ENCODE data around the gene GNPDA1.
"Not testable (repeated sequence)": the region's sequence is repeated elsewhere in the genome, so short reads cannot be mapped to it uniquely, and the experiment has no call there.

The GNPDA1 gene

GRCh38 chr5:142012792-142013388 is at the start of gene GNPDA1:
TSS of gene GNPDA1 (minus strand) at chr5:142013027. CDS start at chr5:142012035, 992 bp downstream.
- DNase-seq, result no peak

GRCh38 chr5:142059304-142059940 is 46.6 kb upstream of the GNPDA1 start:
- no peak for DNase-seq

DNA sequence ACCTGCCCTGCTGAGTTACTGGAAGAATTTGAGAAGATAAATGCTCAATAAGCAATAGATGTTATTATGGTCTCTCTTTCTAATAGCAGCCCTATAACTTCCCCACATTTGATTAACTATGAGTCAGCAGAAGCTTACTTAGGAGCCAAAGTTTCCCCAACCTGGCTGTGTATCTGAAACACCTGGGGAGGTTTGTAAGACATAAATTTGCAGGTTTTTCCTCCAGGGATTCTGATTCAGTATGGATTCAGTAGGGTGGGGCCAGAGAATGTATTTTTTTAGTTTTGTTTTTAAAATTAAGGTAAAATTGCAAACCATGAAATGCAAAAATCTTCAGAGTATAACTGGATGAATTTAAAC is 44.9 kb upstream of the GNPDA1 start:
- DNase-seq, result no peak

GRCh38 chr5:142056816-142057696 is 44.2 kb upstream of the GNPDA1 start:
- no peak for DNase-seq

GRCh38 chr5:142055301-142055700 is 42.5 kb upstream of the GNPDA1 start:
- no peak for DNase-seq

GRCh38 chr5:142053426-142054151 is 40.8 kb upstream of the GNPDA1 start:
- DNase-seq, result no peak

- not testable (repeated sequence) for DNase-seq
Observed at GRCh38 chr5:142052026-142052425, 39.2 kb upstream of the GNPDA1 start.

DNA sequence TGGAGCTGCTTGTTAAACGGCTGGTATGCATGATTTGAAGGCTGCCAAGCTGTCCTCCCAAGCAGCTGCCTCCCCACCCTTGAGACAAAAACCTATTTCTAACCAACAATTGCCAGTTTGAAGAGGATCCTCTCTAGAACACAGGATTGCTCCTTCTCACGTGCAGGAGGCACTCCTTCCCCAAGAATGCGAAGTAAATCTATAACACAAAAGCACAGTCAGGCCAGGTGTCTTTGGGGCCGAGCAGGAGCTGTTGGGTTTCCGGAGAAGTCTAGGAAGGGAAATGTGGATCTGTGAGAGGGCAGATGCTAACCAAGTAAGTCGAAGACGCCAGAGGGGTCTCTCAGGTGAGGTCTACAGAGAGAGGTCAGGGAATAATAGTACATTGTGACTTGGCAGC is 35.4 kb upstream of the GNPDA1 start:
- no peak for DNase-seq

DNA sequence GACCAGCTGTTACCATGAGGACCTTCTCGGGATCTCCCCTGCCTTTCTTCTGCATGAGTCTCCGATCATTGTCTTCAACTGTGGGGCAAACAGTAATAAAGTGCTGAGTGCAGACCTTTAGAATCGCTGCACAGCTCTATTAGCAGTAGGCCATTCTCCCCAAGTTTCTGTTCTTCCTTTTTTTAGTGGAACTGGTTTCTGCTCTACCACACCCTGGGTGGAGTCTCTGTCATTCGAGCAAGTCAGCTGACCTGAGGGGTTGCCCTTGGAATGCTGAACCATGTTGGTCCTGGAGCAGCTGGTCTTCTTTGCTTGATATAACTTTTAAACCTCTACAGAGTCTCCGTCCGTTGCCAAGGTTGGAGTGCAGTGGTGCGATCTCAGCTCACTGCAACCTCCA is 33.4 kb upstream of the GNPDA1 start:
- DNase-seq, result no peak

DNA sequence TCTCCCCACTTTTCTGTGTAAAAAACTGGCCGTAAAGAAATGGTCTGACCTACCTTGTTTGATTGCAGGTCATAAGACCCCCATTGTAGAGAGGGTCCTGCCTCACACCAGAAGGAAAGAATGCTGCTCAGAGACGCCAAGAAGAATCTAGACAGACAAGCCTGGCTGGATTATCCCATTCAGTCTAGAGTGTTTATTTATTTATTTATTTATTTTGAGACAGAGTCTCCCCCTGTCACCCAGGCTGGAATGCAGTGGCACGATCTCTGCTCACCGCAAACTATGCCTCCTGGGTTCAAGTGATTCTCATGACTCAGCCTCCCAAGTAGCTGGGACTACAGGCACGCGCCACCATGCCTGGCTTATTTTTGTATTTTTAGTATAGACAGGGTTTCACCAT is 28.1 kb upstream of the GNPDA1 start:
- not testable (repeated sequence) for DNase-seq

- DNase-seq, result no peak
Observed at GRCh38 chr5:142040285-142040684, 27.5 kb upstream of the GNPDA1 start.

- DNase-seq, result no peak
Observed at GRCh38 chr5:142038735-142039134, 25.9 kb upstream of the GNPDA1 start.

DNA sequence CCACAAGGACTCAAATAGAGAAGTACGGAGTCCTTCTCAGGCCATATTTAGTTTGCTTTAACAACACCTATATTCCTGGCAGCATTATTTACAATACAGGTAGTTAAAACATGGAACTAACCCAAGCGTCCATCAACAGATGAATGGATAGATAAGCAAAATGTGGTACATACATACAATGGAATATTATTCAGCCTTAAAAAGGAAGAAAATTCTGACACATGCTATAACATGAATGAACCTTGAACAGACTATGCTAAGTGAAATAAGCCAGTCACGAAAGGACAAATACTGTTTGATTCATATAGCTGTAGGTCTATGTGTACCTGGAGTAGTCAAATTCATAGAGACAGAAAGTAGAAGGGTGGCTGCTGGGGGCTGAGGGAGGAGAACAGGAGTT is 24.8 kb upstream of the GNPDA1 start:
- not testable (repeated sequence) for DNase-seq

DNA sequence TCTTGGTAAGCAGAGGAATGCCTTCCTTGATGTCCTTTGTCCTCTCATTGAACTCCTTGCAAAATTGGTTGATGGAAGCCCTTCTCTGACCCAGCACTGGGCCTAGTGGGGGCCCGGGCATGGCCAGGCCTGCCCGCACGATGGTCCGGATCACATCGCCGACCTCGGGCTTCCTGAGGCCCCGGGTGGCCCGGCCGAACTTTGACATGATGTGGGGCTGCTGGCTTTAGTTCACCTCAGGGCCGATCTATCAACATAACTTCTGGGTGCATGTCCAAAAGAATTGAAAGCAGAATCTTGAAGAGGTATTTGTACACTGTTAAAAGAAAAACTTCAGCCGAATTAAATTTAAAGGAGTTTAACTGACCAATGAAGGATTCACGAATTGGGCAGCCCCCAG is 24.1 kb upstream of the GNPDA1 start:
- no peak for DNase-seq

DNA sequence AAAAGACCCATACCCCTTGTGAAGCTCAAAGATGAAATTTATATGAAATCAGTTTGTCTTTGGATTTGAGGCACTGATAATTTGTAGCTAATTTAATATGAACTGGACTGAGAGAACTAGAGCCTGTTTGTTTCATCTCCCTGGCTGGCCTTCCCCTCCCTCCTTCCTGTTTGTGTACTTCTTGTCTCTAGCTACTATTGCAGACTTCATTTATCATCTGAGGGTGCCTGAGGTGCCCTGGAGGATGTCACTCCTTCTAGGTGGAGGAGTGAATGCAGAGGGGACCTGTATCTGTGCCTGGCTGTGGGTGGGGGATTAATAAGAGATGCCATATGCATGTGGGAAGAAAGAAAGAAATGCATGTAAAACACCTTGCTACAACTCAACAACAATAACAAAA is 22.2 kb upstream of the GNPDA1 start:
- no peak for DNase-seq

- not testable (repeated sequence) for DNase-seq
Observed at GRCh38 chr5:142033632-142034567, 21.1 kb upstream of the GNPDA1 start.

DNA sequence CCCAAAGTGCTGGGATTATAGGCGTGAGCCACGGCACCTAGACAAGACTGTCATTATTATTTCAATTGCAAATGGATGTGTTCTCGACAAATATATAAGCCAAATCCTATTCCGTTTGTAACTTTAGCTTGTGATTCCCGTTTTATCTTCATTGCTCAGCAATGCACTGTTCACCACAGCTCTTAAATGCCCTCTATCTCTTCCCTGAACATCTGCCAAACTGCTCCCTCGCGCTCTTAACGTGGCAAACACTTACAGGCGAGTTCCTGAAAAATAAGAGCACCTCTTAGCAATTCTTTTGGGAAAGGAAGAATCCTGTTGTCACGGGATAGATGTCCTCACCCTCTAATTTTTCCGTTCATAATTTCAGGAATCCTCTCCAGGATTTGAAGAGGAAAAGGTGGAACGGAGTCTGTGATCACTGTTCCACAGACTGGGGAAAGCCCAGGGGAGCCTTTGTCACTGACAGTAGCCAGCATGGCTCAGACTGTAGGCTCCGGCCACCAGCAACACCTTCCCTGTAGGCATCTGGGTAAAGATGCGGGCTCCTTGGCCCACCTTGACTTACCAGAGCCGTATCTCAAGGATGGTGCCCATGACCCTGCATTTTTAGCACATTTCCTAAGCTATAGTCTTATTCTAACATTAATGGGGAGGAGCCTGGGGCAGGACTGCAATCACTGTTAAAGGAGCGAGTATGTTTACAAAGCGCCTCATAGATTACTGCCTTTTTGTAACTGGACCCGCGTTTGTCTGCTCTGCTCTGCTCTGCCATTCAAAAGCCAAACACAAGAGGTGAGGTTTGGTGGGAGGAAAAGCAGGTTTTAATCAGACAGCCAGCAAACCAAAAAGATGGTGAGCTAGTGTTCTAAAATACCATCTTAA is 20.2 kb upstream of the GNPDA1 start:
- no peak for DNase-seq

GRCh38 chr5:142032150-142032549 is 19.3 kb upstream of the GNPDA1 start:
- no peak for DNase-seq

DNA sequence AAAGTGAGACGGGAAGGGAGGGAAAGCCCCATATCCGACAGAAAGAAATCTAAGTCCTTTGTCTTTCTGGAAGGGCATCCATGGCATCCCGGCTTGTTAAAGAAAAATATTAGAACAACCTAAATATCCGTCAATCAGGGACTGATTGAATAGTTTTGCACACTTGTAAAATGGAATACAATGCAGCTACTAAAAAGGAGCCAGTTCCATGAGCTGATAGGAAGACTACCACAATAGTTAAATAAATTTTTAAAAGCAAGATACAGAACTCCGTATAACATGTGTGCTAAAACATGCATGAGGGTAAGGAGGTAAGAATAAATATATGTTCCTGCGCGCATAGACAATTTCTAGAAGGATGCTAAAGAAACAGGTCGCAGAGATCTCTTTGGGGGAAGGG is 12.8 kb upstream of the GNPDA1 start:
- DNase-seq, result no peak

DNA sequence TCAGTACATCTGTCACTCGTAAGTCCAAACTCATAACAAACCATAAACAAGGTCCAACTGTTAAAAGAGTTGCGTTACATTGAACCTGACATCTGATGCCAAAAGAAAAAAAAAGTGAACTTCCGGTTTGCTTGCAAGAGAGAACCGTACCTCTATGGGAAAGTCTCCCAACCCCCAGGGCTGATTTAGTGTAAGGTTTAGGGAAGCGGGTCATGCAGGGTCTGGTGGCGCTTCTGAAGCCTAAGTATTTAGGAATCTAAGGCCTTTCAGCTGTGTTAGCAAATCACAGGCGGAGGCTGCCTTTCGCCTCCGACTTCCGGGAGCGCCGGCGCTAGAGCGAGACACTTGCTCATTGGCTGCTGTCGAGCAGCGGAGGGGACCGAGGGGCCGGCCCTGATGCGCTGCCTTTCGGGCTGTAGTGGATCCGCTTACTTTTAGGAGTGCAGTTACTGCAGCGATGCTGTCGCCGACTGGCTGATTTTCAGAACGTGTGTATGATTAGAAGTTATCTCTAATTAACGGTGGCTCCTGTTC is 12.0 kb upstream of the GNPDA1 start:
- peak; percentile 92 for DNase-seq

- DNase-seq, result no peak
Observed at GRCh38 chr5:142023836-142024235, 11.0 kb upstream of the GNPDA1 start.

All from NCI-H524 treated with DMSO at 0.1 percent for 48 hours (cell line).